Activated naive CD4-positive, alpha-beta T cell (primary cell): ENCODE measurements around the gene LARGE1.

Experiments
- DNase-seq, 4 experiments: peaks; one replicate each; lab custom pipeline; 2025; lab: John Stamatoyannopoulos, UW

Gene LARGE1

GRCh38 chr22:33658775-33659174, 261.5 kb downstream of the LARGE1 start:
- DNase-seq: no peak

- DNase-seq: no peak
Measured at GRCh38 chr22:33657670-33658069, 262.6 kb downstream of the LARGE1 start.

- no peak for DNase-seq
Measured at GRCh38 chr22:33656808-33657628, 263.3 kb downstream of the LARGE1 start.

- no peak for DNase-seq
Measured at GRCh38 chr22:33654173-33654895, 265.9 kb downstream of the LARGE1 start.

- no peak for DNase-seq
Measured at GRCh38 chr22:33653532-33654063, 266.7 kb downstream of the LARGE1 start.

- no peak for DNase-seq
Measured at GRCh38 chr22:33652615-33653014, 267.7 kb downstream of the LARGE1 start.

GRCh38 chr22:33650244-33650643, 270.0 kb downstream of the LARGE1 start:
- DNase-seq: no peak

- no peak for DNase-seq
Measured at GRCh38 chr22:33648478-33648877, 271.8 kb downstream of the LARGE1 start.

- no peak for DNase-seq
Measured at GRCh38 chr22:33640900-33641299, 279.4 kb downstream of the LARGE1 start.

GRCh38 chr22:33639588-33640254, 280.6 kb downstream of the LARGE1 start:
- no peak for DNase-seq

- no peak for DNase-seq
Measured at GRCh38 chr22:33635766-33636165, 284.5 kb downstream of the LARGE1 start.

GRCh38 chr22:33631777-33632176, 288.5 kb downstream of the LARGE1 start:
- DNase-seq: no peak

GRCh38 chr22:33625959-33626358, 294.3 kb downstream of the LARGE1 start:
- DNase-seq: no peak

GRCh38 chr22:33620085-33620484, 300.2 kb downstream of the LARGE1 start:
- DNase-seq: no peak

- DNase-seq: no peak
Measured at GRCh38 chr22:33606504-33606903, 313.8 kb downstream of the LARGE1 start.

- DNase-seq: no peak
Measured at GRCh38 chr22:33605666-33606065, 314.6 kb downstream of the LARGE1 start.

- no peak for DNase-seq
Measured at GRCh38 chr22:33605221-33605620, 315.1 kb downstream of the LARGE1 start.

- DNase-seq: no peak
Measured at GRCh38 chr22:33601062-33601461, 319.2 kb downstream of the LARGE1 start.

- DNase-seq: no peak
Measured at GRCh38 chr22:33600595-33600994, 319.7 kb downstream of the LARGE1 start.

GRCh38 chr22:33600113-33600512, 320.2 kb downstream of the LARGE1 start:
- DNase-seq: no peak

GRCh38 chr22:33599596-33599995, 320.7 kb downstream of the LARGE1 start:
- no peak for DNase-seq

GRCh38 chr22:33598821-33599220, 321.5 kb downstream of the LARGE1 start:
- no peak for DNase-seq
